Inflammatory macrophage (primary cell): ENCODE data around the gene GNB5.
A peak's percentile ranks its signal among the peaks of the same experiment; 100 is the strongest.

ENCODE experiments used
- DNase-seq, 2 donors: peaks; one replicate each; pipeline ENCODE4 v3.0.0-alpha.2; 2020 to 2022

GNB5 gene

DNA sequence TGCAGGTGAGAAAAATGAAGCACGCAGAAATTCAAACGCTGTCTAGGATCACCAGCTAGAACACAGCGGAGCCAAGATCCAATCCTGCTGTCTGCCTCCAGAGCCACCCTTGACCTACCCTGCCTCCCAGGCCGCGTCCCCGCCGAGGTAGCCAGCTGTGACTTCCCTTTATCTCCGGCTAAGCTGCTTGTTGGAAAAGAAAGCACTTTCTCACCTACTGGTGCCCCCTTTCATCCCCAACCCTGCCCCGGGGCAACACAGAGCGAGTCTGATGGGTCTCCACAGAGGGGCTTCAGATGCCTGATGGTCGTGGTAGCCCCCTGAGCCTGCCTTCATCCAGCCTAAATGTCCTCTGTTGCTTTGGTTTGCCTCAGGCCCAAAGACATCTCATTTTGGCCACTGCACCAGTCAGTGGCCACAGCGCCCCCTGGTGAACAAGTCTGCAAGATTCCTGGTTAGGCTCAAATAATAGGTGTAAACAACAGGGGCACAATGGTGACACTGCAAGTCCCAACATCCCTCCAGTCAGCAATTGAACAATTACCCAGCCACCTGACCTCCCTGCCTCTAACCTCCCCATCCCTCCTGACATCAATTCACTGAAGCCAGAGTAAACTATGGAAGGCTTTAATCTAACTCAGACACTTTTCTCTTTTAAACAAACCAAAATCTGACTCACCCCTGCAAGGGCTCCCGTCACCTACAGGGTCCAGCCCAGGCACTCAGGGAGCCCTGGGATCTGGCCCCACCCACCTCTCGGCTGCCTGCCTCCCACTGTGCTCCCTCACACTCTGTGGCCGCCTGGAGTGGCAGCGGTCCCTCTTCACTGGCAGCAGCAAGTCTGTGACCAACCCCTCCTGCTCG is 51.4 kb downstream of the GNB5 start:
- DNase-seq: peak; percentile 80 to 82

DNA sequence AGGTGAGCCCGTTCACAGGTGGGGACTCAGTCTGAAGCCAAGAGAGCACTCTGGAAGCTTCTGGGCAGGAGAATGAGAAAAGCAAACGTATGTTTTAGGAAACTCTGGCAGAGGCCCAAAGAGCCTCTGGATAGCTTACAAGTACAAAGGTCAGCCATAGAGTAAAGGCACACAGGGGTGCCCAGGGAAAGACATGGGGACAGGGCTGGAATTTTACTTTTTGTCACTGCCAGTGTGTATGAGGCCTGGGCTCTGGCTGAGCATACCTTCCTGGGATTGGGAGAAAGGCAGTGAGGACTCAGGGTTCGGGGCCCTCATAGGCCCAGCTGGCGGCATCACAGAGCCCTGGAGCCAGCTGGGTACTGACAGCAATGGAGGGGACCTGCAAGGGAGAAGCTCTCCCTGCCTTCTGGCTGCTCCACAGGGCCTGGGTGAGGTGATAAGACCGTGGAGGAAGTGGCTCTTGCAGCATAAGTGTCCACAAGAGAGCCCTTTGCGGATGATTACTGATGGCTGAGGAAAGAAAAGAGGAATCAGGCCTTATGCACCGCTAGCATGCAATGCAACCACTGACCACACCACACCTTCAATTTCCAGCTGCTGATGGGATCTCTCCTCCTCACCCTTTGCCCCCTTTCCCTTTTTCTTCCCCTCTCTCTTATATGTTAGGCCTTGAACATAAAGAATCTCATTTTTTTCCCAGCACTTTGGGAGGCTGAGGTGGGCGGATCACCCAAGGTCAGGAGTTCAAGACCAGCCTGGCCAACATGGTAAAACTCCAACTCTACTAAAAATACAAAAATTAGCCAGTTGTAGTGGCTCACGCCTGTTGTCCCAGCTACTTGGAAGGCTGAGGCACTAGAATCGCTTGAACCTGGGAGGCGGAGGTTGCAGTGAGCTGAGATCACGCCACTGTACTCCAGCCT is 53.5 kb downstream of the GNB5 start:
- peak; percentile 83 to 88 for DNase-seq

DNA sequence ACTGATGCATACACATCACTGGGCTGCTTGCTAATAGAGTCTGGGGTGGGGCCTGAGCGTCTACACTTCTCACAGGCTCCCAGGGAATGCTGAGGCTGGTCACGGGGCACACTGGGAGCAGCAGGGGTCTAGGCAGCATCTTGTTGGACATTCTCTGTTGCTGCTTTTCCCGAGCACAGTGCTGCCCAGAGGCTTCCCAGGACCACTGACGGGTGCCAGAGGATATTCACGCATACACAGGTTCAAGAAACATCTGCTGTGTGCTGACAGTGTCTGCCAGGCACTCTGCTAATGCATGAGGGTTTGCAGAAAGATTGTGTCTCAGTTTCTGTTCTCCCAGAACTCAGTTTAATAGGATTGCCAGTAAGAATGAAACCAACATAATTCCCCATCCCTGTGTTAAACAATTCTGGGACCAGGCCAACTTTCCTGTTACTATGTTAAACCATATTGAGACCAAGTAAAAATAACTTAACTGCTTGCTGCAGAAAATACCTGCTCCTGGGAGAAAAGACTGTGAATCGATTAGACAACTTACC is 54.7 kb downstream of the GNB5 start:
- no peak for DNase-seq

DNA sequence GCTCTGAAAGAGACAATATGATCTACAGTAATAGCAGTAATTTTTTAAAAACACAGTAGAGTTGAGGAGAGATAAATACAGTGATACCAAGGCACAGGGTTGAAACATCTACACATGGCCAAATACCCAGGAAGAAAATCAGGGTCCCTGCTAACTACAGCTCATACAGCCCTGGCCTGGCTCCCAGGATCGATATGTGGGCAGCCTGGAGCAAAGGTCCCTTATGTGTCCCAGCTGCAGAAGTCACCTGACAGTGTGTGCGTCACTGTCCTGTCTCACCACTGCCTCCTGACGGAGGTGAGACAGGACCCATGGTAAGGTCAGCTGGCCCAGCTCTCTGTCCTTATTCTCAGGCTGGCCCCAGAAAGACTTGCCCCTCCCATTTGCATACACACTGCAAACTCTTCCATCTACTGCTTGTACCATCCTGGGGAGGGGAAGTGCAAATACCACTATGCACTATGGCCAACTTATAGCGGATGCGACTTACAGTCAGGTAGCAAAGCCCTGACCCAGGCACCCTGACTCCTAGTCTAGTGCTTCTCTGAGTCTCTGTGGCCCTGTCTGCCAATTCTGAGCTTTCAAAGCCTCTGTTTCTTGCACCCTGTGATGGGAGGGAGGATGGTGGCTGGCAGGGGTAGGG is 56.6 kb downstream of the GNB5 start:
- DNase-seq: no peak

DNA sequence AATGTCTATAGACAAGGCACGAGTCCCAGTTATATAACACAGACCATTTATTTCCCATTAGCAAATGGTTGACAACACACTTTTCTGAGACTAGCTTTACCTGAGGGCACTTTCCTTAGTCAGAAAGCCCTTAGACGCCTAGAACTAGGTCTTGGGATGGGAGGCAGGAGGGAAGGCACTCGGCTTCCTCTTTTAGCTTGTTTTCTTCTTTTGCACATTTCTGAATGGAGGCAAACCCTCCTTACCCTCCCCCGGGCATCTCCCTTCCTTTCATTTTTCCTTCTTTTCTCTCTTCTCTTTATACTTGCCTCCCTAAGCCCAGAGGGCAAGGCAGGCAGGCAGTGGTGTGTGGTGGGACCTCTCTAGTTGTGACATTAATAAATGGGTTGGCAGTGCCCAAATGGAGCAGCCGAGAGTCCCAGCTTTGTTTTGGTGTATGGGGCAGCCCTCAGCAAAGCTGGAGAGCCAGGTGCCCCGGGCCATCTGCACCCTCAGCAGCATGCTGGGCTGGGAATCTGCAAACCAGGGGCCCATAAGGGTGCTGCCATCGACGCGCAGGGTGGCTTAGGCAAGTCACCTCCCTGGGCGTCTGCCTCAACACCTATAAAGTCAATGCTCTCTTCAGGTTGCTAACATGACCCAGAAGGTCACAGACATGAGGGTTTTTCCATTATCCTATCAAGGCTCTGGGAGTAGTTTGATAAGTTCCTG is 57.5 kb downstream of the GNB5 start:
- DNase-seq: no peak

DNA sequence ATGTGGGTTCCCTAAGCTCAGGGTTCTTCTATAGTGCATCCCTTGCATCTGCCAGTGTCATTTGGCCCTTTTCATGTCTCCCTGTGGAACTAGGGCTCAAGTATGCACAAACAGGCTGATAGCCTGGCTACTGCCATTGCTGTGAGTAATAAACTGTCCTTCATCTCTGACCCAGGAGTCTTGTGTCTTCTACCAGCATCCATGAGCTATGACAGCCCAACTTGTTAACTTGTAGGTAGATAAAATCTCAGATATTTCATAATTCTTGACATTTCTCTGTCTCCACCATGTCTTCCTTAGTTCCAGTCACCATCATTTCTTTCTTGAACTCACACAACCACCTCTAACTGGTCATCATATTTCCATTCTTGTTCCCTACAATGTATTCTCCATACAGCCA is 59.1 kb downstream of the GNB5 start:
- no peak for DNase-seq

DNA sequence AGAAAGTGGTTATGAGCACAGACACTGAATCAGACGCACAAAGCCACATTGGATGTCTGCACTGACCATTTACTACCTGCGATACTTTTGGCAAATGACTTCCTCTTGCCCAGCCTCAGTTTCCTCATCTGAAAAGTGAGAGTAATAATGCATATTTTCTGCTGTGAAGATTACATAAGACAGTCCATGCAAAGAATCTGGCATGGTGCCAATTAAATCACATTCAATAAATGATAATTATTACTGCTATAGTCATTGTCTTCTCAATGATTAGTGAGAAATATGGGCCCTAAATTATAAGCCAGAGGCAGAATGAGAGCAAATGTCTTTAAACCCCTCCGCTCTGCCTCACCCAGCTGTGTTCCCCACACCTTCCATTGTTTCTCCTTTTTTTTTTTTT is 62.6 kb downstream of the GNB5 start:
- no peak for DNase-seq

DNA sequence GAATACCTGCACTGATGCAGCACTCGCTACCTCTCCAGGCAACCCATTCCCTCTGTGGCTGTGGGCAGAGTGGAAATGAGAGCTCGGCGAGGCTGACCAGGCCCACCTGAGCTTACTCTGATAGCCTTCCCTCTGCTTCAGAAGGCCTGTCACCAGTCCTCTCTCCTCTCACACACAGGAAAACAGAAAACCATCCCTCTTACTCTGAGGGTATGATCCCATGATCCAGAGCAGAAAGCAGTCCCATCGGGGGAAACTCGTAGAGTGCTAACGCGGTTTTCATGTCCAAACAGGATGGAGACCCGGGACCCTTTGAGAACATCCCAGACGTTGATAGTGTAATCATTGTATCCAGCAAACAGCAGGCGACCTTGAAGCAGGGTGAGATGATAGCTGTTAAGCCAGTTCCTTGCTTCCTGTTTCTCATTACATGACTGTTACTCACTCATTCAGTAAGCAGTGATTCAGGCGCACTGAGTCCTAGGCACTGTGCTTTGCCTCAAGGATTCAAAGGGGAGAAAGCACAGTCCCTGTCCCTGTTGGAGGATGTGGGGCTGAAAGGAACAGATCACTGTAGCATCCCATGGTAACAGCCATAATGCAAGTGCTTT is 66.8 kb downstream of the GNB5 start:
- peak; percentile 54 to 79 for DNase-seq

DNA sequence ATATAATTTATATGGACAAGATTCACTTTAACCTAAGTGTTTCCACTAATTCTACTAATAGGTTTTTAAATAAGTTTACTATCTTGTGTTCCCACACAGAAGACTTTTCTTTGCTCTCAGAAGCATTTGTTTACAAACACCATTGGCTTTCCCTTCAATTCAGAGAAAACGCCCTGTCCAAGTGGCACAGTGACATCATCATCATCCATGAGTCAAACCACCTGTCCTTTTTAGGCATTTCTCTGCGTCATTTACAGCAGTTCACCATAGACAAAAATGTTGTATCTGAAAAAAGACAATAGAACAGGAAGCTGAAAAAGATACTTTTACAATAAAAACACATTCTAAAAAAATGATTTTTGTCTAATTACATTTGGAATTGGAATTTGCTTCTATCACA is 69.3 kb downstream of the GNB5 start:
- no peak for DNase-seq

DNA sequence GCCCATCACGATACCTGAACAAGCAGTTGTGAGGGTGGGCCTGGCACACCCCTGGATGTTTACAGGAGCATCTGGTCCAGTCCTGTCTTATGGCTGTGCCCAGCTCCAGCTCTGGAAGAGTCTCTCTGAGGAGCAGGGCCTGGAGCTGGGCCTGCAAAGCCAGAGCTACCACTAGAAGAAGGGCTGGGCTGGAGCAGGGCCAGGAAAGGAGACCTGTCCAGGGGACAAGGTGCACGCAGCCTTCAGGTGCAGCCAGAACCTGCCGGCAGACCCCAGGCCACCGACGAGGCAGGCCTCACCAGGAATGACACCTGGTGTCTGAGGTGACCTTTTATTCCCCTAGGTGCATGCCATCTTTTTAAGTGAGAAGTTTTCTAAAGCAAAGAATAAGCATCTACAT is 70.2 kb downstream of the GNB5 start:
- DNase-seq: no peak

DNA sequence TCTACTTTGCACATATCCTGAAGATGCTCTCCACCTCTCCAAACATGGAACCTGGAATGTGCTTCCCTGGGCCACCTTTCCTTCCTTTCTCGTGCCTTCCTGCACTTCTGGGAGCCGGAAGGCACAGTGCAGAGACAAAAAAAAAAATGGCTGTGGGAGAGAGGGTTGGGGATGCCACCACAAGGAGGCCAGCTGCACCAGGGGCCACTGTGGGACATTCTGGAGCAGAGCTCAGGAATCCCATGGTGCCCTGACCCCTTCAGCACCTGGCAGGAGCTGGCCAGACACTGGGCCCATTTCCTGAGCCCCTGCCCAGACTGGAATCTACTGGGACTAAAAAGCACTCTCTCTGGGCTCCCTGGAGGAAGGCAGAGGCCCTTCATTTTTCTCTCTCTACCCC is 70.7 kb downstream of the GNB5 start:
- DNase-seq: no peak

DNA sequence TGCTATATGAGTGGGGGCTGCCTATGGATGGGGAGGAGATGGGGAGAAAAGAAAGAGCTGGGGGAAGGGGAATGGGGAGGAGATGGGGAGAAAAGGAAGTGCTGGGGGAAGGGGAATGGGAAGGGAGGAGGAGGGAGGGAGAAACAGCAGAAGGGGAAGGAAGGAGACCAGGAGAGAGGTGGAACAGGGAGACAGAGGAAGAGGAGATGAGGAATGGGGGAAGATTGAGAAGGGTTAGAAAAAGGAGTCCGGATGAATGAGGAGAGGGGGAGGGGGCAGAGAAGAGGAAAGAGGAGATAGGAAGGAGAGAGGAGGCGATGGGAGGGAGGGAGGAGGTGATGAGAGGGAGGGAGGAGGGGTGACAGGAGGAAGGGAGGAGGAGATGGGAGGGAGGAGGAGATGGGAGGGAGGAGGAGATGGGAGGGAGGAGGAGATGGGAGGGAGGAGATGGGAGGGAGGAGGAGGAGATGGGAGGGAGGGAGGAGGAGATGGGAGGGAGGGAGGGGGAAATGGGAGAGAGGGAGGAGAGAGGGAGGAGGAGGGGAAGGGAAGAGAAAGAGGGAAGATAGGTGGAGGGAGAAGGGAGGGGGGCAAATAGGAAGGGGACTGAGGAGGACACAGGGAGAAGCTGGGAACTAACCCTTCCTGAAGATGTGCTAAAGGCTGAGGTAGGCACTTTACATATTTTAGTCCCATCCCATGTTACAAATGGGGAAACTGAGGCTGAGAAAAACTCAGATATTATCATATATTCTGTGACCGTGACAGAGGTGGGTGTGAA is 72.0 kb downstream of the GNB5 start:
- DNase-seq: no peak

DNA sequence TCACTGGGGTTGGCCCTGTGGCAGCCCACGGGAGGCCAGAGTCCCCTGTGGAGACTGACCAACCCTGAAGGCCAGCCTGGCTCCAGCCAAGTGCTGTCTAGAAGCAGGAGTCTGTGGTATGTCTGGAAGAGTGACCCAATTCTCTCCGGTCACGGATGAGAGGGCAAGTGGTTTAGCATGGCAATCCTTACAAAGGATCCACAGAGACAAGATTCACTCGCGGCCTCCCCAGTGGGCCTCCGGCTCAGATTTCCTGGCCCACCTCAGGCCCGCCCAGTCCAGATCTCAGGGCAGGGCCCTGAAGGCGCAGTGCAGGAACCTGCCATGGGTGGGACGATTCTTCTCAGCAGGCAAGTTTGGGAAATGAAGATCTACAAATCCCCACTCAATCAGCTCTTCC is 73.6 kb downstream of the GNB5 start:
- DNase-seq: no peak

DNA sequence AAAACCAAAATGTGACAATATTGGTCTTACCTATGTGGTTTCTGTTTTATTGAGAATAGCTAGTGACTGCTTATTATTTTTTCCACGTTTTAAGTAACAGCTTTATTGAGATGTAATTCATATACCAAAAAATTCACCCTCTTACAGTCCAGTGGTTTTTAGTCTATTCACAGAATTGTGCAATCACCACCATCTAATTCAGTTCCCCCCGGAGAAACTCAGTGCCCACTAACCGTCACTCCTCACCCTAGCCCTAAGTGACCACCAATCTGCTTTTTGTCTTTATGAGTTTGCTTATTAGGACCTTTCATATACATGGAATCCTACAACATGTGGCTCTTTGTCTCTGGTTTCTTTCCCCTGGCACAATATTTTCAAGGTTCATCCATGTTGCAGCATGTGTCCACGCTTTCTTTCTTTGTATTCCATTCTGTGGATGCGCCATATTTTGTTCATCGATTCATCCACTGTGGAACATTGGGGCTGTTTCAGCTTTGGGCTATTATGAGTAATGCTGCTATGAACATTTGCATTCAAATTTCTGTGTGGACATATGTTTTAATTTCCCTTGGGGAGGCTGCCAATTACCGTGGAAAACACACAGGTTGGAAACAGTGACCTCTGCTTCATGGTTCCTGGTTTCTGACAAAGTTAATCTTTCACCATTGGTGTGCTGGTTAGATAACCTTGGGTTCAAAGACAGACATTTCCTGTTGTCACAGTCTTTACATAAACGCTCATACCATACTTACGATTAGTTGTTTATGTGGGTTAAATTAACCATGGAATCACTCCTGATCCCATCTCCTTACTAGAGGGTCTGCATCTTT is 75.4 kb downstream of the GNB5 start:
- no peak for DNase-seq

DNA sequence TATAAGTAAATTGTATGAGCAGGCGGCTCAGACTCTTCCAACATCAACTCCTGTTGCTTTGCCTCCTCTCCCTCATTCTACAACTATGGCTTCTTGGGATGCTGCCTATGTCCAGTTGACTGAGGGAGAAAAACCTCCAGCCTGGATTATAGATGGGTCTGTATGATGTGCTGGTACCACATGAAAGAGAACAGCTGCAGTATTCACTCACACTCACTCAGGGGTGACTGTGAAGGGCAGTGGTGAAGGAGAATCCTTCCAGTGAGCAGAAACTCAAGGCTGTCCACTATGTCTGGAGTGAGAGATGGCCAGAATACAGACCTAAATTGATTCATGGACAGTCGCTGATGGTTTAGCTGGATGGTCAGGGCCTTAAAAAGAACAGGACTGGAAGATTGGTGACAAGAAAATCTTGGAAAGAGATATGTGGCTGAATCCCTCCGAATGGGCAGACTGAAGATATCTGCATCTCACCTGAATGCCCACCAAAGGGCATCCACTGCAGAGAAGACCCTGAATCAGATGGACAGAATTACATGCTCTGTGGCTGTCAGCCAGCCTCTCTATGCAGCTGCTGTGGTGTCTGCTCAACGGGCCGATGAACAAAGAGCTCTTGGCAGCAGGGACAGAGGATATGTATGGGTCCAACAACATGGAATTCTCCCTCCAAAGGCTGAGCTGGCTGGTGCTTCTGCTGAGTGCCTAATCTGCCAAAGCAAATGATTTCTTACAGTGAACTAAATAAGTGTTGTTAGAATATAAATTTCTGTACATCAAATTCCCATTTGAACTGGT is 76.7 kb downstream of the GNB5 start:
- no peak for DNase-seq

DNA sequence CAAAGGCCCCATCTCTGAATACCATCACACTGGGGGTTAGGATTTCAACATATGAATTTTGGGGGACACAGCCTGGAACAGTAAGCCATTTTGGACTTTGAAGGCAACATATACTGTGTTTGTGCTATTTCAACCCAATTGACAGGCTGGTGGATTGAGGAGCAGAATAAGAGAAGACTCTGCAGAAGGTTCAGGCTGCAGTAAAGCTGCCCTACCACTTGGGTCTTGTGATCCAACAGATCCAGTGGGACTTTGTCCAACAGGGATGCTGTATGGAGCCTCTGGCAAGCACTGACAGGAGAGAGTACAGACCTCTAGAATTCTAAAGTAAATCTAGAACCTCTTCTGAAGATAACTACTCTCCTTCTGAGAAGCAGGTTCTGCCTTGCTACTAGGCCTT is 77.5 kb downstream of the GNB5 start:
- DNase-seq: no peak

DNA sequence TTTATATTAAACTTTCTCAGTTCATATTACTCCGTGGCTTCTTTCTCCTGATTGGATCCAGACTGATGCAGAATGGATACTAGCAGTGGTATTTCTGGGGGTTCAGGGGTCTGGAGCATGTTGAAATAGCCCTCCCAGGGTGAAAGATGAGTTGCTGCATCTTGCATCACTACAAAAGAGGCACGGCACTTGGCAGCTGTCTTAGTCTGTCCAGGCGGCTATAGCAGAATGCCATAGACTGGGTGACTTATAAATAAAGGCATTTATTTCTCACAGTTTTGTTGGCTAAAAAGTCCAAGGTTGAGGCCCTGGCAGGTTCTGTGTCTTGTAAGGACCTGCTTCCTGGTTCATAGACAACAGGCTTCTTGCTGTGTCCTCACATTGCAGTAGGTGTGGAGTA is 78.0 kb downstream of the GNB5 start:
- DNase-seq: no peak

DNA sequence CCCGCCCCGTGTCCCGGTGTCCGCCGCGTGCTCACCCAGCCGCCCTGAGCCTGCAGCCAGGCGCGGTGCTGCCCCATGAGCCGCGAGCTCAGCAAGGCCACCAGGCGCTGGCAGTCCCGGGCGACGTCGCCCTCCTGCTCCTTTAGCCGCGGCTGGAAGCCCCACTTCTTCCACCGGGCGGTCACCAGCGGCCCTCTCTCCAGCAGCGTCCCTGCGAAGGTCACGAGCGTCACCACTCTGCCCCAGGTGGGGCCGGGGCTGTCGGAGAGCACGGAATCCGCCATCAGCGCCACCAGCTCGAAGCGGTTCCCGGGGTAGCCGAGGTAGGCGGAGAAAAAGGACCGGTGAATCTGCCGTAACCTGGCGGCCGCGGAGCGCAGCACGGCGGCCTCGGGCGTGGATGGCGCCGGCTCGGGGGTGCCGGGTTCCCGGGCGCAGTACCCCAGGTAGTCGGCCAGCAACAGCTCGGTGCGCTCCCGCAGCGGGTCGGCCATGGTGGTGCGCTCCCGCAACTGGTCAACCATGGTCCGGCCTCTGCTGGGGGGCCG is 78.9 kb downstream of the GNB5 start:
- DNase-seq: no peak
